Measurements from ENCODE around the gene TMEM218. TPM values are rescaled to one million over a fixed set of nuclear protein-coding genes. Genes with fewer than 3 reads are reported as not detected.

Gene TMEM218
- total and polyA plus RNA-seq, 10 of the 15 experiments (the other 5 are each of a cell fraction or from before 2014, with no cell fraction given) = 11.2 to 50.3 (median 28.8) TPM

GRCh38 chr11:125072218-125072960, 39.0 kb downstream of the TMEM218 start:
- FAIRE-seq (peak; percentile 100), DNase-seq (ENCODE audit: low read depth, low spot score) (peak; percentile 91), ATAC-seq (peak; percentile 86)
- no peak overlapping the region for H3K4me3 ChIP-seq
- BruUV-seq (replicated peaks) = TSS peak; percentile 91
- WGBS (ENCODE audit: insufficient coverage, insufficient replicate concordance, low lambda C conversion rate, missing lambda C conversion rate) = 11% methylated on average over 12 of the region's 12 CpGs
- H3K4me2 ChIP-seq (ENCODE audit: control insufficient read depth, insufficient read depth) = peak overlapping the region; percentile 52
- no peaks in the 10 kb centered on the region for H3K36me3 ChIP-seq (ENCODE audit: control insufficient read depth in 2 of 2, insufficient read depth in 2 of 2, low read length in 1 of 2)
- H3K79me2 ChIP-seq (ENCODE audit: control insufficient read depth, insufficient read depth, low read length) = no peaks in the 10 kb centered on the region
- intact Hi-C loops (cut with micrococcal nuclease; ENCODE audit: unreplicated experiment) (loop anchor here (1.0 to 2.0 kb wide), 3 partner anchors 9 to 118 kb away; partner anchors contain the start of genes CCDC15, SLC37A2 and TMEM218), in situ Hi-C loops (cut with MboI) (no loop called here)
- RAD21 ChIA-PET (ENCODE audit: unreplicated experiment) = interaction anchor here (0.8 to 5.9 kb wide), 16 partner anchors 9 to 403 kb away, joined by 3 to 87 read pairs (median 4); partner anchors contain the start of genes CCDC15, SLC37A2 and TMEM218
- no peaks in the 10 kb centered on the region for H3K9me3 ChIP-seq (replicated peaks; ENCODE audit: control insufficient read depth, insufficient read depth, low read length)
- peak overlapping the region; percentile 11; the same call in 1 of the 2 replicates for H3K9ac ChIP-seq (ENCODE audit: control insufficient read depth, insufficient read depth, low read length)
- H3K27me3 ChIP-seq (replicated peaks in 1 of 2; ENCODE audit: control insufficient read depth in 2 of 2, insufficient read depth in 2 of 2, low read length in 1 of 2) = no peaks in the 10 kb centered on the region
- peak overlapping the region; percentile 61 for H2AFZ ChIP-seq (ENCODE audit: control insufficient read depth, low read depth, low read length)
- SMC1A ChIA-PET (ENCODE audit: uncharacterized antibody, unreplicated experiment) = interaction anchor here (0.6 to 5.0 kb wide), 12 partner anchors 8 to 118 kb away, joined by 3 to 57 read pairs (median 4); partner anchors contain the start of genes CCDC15, SLC37A2 and TMEM218
- peaks cover 43% of the 10 kb centered on the region for H3K4me1 ChIP-seq (ENCODE audit: control insufficient read depth, insufficient read depth, low read length)
- H3K27ac ChIP-seq (ENCODE audit: control insufficient read depth, insufficient read depth) = peak overlapping the region; percentile 85
- H4K20me1 ChIP-seq (ENCODE audit: control insufficient read depth, insufficient read depth) = no peaks in the 10 kb centered on the region
- POLR2A ChIA-PET = interaction anchor here (0.6 to 4.1 kb wide), 7 partner anchors 9 to 443 kb away, joined by 3 to 55 read pairs (median 11); partner anchors contain the start of genes CCDC15, SLC37A2 and TMEM218
- CTCF ChIA-PET = interaction anchor here (0.8 to 6.6 kb wide), 13 partner anchors 9 to 331 kb away, joined by 3 to 46 read pairs (median 4); partner anchors contain the start of genes CCDC15, SLC37A2 and TMEM218
- TF ChIP-seq YBX1 (IDR thresholded peaks at IDR 0.05) = no peak
- peak; percentile 69 for TF ChIP-seq BMI1 (IDR thresholded peaks at IDR 0.05; ENCODE audit: borderline replicate concordance)
- no peak; the same call in 1 of the 2 replicates for TF ChIP-seq USF2 (IDR thresholded peaks at IDR 0.05; ENCODE audit: borderline replicate concordance, low read depth, low read length)
- TF ChIP-seq ZNF207 (IDR thresholded peaks at IDR 0.05; ENCODE audit: borderline replicate concordance) = no peak; the same call in 1 of the 2 replicates
- no peak for TF ChIP-seq JUNB (IDR thresholded peaks at IDR 0.05)
- TF ChIP-seq KLF5 (IDR thresholded peaks at IDR 0.05; ENCODE audit: partially characterized antibody) = peak; percentile 76
- TF ChIP-seq CREB1 (IDR thresholded peaks at IDR 0.05; ENCODE audit: low read depth) = peak; percentile 63
- TF ChIP-seq CEBPB (IDR thresholded peaks at IDR 0.05; ENCODE audit: borderline replicate concordance in 1 of 2, low read depth in 2 of 2, low read length in 2 of 2) = no peak
- peak; percentile 21; the same call in 1 of the 2 replicates for TF ChIP-seq RAD21 (IDR thresholded peaks at IDR 0.05; ENCODE audit: insufficient read depth, low read depth, low read length)
- TF ChIP-seq TAF1 (IDR thresholded peaks at IDR 0.05; ENCODE audit: borderline replicate concordance, low read depth, low read length) = peak; percentile 41; the same call in 1 of the 2 replicates
- TF ChIP-seq SPI1 (IDR thresholded peaks at IDR 0.05; ENCODE audit: borderline replicate concordance, insufficient read depth, low read depth, low read length) = peak; percentile 100
- TF ChIP-seq LARP7 (IDR thresholded peaks at IDR 0.05) = 0 out of 2 replicates have a peak, but pooled peaks have one; percentile 38
- TF ChIP-seq E2F8 (IDR thresholded peaks at IDR 0.05; ENCODE audit: low read depth, partially characterized antibody) = no peak
- peak; percentile 75 for TF ChIP-seq MAX (IDR thresholded peaks at IDR 0.05; ENCODE audit: low read depth, low read length)
- TF ChIP-seq CREM (IDR thresholded peaks at IDR 0.05; ENCODE audit: low read depth) = peak; percentile 88
- TF ChIP-seq CBFB (IDR thresholded peaks at IDR 0.05; ENCODE audit: low read depth) = peak; percentile 69
- 0 out of 2 replicates have a peak, but pooled peaks have one; percentile 17 for TF ChIP-seq SMC3 (IDR thresholded peaks at IDR 0.05; ENCODE audit: borderline replicate concordance, low read length)
- peak; percentile 95 to 97; a peak in 3 of 4 replicates for TF ChIP-seq EP300 (IDR thresholded peaks at IDR 0.05; ENCODE audit: borderline replicate concordance in 1 of 2, control insufficient read depth in 1 of 2, low read depth in 2 of 2, low read length in 2 of 2)
- peak; percentile 64 for TF ChIP-seq SP1 (IDR thresholded peaks at IDR 0.05; ENCODE audit: low read depth, low read length)
